HepG2 (cell line): ENCODE data around the gene ZNF213. TPM values are rescaled to one million over a fixed set of nuclear protein-coding genes. Genes with fewer than 3 reads are reported as not detected.
A peak's percentile ranks its signal among the peaks of the same experiment; 100 is the strongest.

ENCODE experiments used
- CEBPZ ChIP-seq: IDR thresholded peaks from 2 replicates; pipeline ENCODE4 v1.6.1; 2012; ENCODE audit warnings: low read length, improper control_type of control experiment
- HCFC1 ChIP-seq: fragments of 150-350 bp; IDR thresholded peaks from 2 replicates; pipeline ENCODE4 v1.6.1; 2014; ENCODE audit warnings: low read depth, low read length
- HIC2 ChIP-seq: sonication (generic); formaldehyde crosslinking; IDR thresholded peaks from 2 replicates; pipeline ENCODE4 v1.9.0; 2022; ENCODE audit warnings: low read depth, missing genetic modification reagents
- KMT2B ChIP-seq: IDR thresholded peaks from 2 replicates; pipeline ENCODE4 v1.6.1; 2016; ENCODE audit warnings: missing genetic modification reagents, missing compliant biosample characterization
- MAF1 ChIP-seq: sonication (generic); formaldehyde crosslinking; IDR thresholded peaks from 2 replicates; pipeline ENCODE4 v1.5.0; 2020; ENCODE audit warnings: missing genetic modification reagents, borderline replicate concordance
- SIX1 ChIP-seq: sonication (generic); formaldehyde crosslinking; IDR thresholded peaks from 2 replicates; pipeline ENCODE4 v1.4.0; 2020; ENCODE audit warnings: missing genetic modification reagents, borderline replicate concordance
- SKIL ChIP-seq: sonication (generic); formaldehyde crosslinking; IDR thresholded peaks from 2 replicates; pipeline ENCODE4 v1.8.0; 2022; ENCODE audit warnings: missing genetic modification reagents, mild to moderate bottlenecking, moderate library complexity, borderline replicate concordance
- THAP9 ChIP-seq: sonication (generic); formaldehyde crosslinking; IDR thresholded peaks from 2 replicates; pipeline ENCODE4; 2020; ENCODE audit warnings: missing genetic modification reagents, mild to moderate bottlenecking, borderline replicate concordance
- TIGD3 ChIP-seq: sonication (generic); formaldehyde crosslinking; IDR thresholded peaks from 2 replicates; pipeline ENCODE4 v1.5.1; 2020; ENCODE audit warnings: mild to moderate bottlenecking, missing genetic modification reagents, borderline replicate concordance
- ZNF644 ChIP-seq: IDR thresholded peaks from 2 replicates; pipeline ENCODE4 v1.6.1; 2016; ENCODE audit warnings: low read depth
- polyA plus RNA-seq, 8 experiments: library from polyadenylated mRNA; depleted of rRNA in 3 of 8; stranded (reverse) in 7 of 8; unstranded in 1 of 8; fragments of >200 nt; fragmentation: Illumina TruSeq in 4 of 8; extraction: Trizol in 4 of 8; gene quantifications; 2 replicates each; pipeline versions ENCODE4 v1.2.1 to v1.2.3, GENCODE V29; 2011 to 2016; ENCODE audit warnings: low read depth in 4 of 8, missing spikeins in 1 of 8, mixed read lengths in 1 of 8; ENCODE audit not compliant: insufficient read depth in 1 of 8
- total RNA-seq, 5 experiments: library from RNA; depleted of rRNA; stranded (reverse); fragments of >200 nt; fragmentation: Illumina TruSeq; extraction: Trizol; gene quantifications; 2 replicates each; pipeline ENCODE4 v1.2.3, GENCODE V29; 2016; ENCODE audit warnings: low read depth in 1 of 5

ZNF213 gene
- total and polyA plus RNA-seq, 2 of the 13 experiments (the other 11 are each of a cell fraction or from before 2014, with no cell fraction given) = 0.59 to 0.97 TPM

GRCh38 chr16:3123986-3124886, 10.6 kb upstream of the ZNF213 start (continued):
- TF ChIP-seq CEBPZ (no peak), ZNF644 (CRISPR knock-in tag) (no peak), MAF1 (CRISPR knock-in tag) (no peak), TIGD3 (CRISPR knock-in tag) (no peak), SIX1 (CRISPR knock-in tag) (no peak), SKIL (CRISPR knock-in tag) (no peak), KMT2B (no peak), HCFC1 (peak; percentile 11; the same call in 1 of the 2 replicates), HIC2 (CRISPR knock-in tag) (peak; percentile 27; the same call in 1 of the 2 replicates), THAP9 (CRISPR knock-in tag) (peak; percentile 73; the same call in 1 of the 2 replicates)
